ENCODE results near the gene RASA3. TPM values are rescaled to one million over a fixed set of nuclear protein-coding genes. Genes with fewer than 3 reads are reported as not detected.

The RASA3 gene
- total RNA-seq, 1 experiment from 2014 or later = 9.1 TPM

DNA sequence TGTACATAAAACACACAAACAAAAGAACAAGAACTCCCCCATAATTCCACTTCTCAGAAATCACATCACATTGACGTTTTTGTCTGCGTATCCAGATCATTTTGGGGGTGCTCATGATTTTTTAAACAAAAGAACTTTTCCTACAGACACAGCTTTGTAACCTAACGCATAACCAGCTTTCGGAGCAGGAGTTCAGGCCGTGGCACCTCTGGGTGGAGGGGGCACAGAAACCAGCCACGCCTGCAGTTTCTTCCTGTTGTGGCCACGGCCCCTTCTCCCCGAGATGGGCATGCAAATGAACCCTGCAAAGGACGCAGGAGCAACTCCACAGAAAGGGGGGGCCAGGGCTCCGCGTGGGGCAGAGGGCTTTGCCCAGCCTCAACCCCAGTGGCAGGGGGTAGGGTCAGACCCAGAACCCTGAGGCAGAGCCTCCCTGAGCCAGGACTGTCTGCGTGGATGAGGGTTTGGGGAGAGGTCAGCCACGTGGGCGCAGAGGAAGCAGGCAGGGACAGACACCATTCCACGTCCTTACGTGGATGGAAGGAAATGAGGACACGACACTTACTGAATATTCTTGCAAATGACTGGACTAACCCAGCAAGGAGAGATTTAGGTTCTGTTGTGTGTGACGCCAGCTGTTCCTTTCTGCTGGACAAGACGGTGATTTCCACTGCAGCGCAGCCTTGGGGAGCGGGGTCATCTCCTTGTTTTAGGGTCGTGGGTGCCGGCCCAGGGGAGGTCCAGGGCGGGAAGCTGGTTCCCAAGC lies 64.4 kb downstream of the RASA3 start:
- CTCF ChIA-PET = no interaction called here
- DNase-seq (ENCODE audit: unreplicated experiment) = no peak
- POLR2A ChIA-PET = interaction anchor here (0.6 to 0.7 kb wide), 2 partner anchors 25 to 27 kb away, joined by 3 to 5 read pairs; no protein-coding TSS in a partner anchor
- no TSS peak for BruUV-seq (replicated peaks)
- TF ChIP-seq, protein P1, sequence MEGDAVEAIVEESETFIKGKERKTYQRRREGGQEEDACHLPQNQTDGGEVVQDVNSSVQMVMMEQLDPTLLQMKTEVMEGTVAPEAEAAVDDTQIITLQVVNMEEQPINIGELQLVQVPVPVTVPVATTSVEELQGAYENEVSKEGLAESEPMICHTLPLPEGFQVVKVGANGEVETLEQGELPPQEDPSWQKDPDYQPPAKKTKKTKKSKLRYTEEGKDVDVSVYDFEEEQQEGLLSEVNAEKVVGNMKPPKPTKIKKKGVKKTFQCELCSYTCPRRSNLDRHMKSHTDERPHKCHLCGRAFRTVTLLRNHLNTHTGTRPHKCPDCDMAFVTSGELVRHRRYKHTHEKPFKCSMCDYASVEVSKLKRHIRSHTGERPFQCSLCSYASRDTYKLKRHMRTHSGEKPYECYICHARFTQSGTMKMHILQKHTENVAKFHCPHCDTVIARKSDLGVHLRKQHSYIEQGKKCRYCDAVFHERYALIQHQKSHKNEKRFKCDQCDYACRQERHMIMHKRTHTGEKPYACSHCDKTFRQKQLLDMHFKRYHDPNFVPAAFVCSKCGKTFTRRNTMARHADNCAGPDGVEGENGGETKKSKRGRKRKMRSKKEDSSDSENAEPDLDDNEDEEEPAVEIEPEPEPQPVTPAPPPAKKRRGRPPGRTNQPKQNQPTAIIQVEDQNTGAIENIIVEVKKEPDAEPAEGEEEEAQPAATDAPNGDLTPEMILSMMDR (IDR thresholded peaks at IDR 0.05; ENCODE audit: unreplicated experiment) = no peak
- Mint-ChIP-seq H3K9me3 (ENCODE audit: unreplicated experiment) (no peaks in the 10 kb centered on the region), H3K4me3 (ENCODE audit: unreplicated experiment) (no peak overlapping the region), H3K27ac (ENCODE audit: low read depth, unreplicated experiment) (peak overlapping the region; percentile 49), H3K36me3 (ENCODE audit: insufficient read depth, unreplicated experiment) (peaks cover 18% of the 10 kb centered on the region), H3K27me3 (ENCODE audit: insufficient read depth, unreplicated experiment) (no peaks in the 10 kb centered on the region), H3K4me1 (ENCODE audit: insufficient read depth, unreplicated experiment) (peaks cover 42% of the 10 kb centered on the region)
- intact Hi-C loops (cut with micrococcal nuclease) = no loop called here

DNA sequence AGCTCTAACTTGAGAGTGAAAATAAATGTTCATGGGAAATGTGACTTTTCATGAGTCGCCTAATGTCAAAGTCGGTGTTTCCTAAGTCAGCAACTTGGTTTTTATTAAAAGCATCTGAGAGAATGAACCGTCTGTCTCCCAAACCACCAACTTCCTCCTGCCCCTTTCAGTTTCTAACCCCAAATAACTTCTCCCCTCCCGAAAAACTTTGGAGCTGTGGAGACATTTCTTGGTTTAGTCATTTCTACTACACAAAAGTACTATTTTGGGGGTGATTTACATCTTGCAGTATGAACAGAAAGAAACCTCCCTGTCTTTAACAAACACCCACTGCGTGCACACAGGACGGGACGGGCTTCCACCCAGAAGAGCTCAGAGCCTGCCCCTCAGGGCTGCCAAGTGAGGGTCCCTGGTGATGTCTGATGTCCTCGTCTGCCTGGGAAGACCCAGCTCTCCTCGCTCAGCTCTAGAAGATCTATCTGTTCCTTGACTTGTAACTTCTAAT lies 65.0 kb downstream of the RASA3 start:
- peak overlapping the region; percentile 49 for H3K27ac Mint-ChIP-seq (ENCODE audit: low read depth, unreplicated experiment)
- H3K4me1 Mint-ChIP-seq (ENCODE audit: insufficient read depth, unreplicated experiment) = peaks cover 42% of the 10 kb centered on the region
- POLR2A ChIA-PET = interaction anchor here (0.6 to 0.7 kb wide), 2 partner anchors 24 to 27 kb away, joined by 3 to 5 read pairs; no protein-coding TSS in a partner anchor

DNA sequence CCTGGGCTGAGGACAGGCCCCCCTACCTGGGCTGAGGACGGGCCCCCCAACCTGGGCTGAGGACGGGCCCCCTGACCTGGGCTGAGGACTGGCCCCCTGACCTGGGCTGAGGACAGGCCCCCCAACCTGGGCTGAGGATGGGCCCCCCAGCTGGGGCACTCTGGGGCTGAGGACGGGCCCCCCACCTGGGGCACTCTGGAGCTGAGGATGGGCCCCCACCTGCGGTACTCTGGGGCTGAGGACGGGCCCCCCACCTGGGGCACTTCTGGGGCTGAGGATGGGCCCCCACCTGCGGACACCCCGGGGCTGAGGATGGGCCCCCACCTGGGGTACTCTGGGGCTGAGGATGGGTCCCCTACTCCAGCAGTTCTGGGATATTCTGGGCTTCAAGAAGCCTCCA lies 65.5 kb downstream of the RASA3 start:
- POLR2A ChIA-PET = interaction anchor here (0.6 kb wide), 1 partner anchor 24 kb away, joined by 3 read pairs; no protein-coding TSS in a partner anchor
- H3K4me1 Mint-ChIP-seq (ENCODE audit: insufficient read depth, unreplicated experiment) = peaks cover 42% of the 10 kb centered on the region
- intact Hi-C loops (cut with micrococcal nuclease) = no loop called here

More for the DNA sequence above, 65.0 kb downstream of the RASA3 start:
- peak; percentile 8 for DNase-seq (ENCODE audit: unreplicated experiment)
- no peaks in the 10 kb centered on the region for H3K9me3 Mint-ChIP-seq (ENCODE audit: unreplicated experiment)
- no peaks in the 10 kb centered on the region for H3K27me3 Mint-ChIP-seq (ENCODE audit: insufficient read depth, unreplicated experiment)
- intact Hi-C loops (cut with micrococcal nuclease) = no loop called here
- H3K4me3 Mint-ChIP-seq (ENCODE audit: unreplicated experiment) = no peak overlapping the region
- BruUV-seq (replicated peaks) = no TSS peak
- TF ChIP-seq, protein P1 (IDR thresholded peaks at IDR 0.05; ENCODE audit: unreplicated experiment) = no peak
- H3K36me3 Mint-ChIP-seq (ENCODE audit: insufficient read depth, unreplicated experiment) = peaks cover 11% of the 10 kb centered on the region
- CTCF ChIA-PET = interaction anchor here (0.6 kb wide), 1 partner anchor 90 kb away, joined by 3 read pairs; no protein-coding TSS in a partner anchor

More for the DNA sequence above, 65.5 kb downstream of the RASA3 start:
- Mint-ChIP-seq H3K27ac (ENCODE audit: low read depth, unreplicated experiment) (peak overlapping the region; percentile 49), H3K9me3 (ENCODE audit: unreplicated experiment) (no peaks in the 10 kb centered on the region), H3K36me3 (ENCODE audit: insufficient read depth, unreplicated experiment) (peaks cover 6% of the 10 kb centered on the region), H3K4me3 (ENCODE audit: unreplicated experiment) (no peak overlapping the region), H3K27me3 (ENCODE audit: insufficient read depth, unreplicated experiment) (no peaks in the 10 kb centered on the region)
- TF ChIP-seq, protein P1 (IDR thresholded peaks at IDR 0.05; ENCODE audit: unreplicated experiment) = no peak
- no TSS peak for BruUV-seq (replicated peaks)
- no peak for DNase-seq (ENCODE audit: unreplicated experiment)
- CTCF ChIA-PET = interaction anchor here (0.6 kb wide), 3 partner anchors 46 to 89 kb away, joined by 3 read pairs; no protein-coding TSS in a partner anchor

Data from MCF 10A (cell line).